Measurements from ENCODE around the gene ACIN1.

The ACIN1 gene

GRCh38 chr14:23042162-23042965 lies 52.6 kb downstream of the ACIN1 start, which contains the start of gene PSMB11:
Gene PSMB11, plus strand, starts transcription at chr14:23042212. Its CDS starts 14 bp downstream, at chr14:23042226.
- DNase-seq (ENCODE audit: low read depth) = no peak

- DNase-seq (ENCODE audit: low read depth) = no peak
These were observed 53.2 kb downstream of the ACIN1 start for GRCh38 chr14:23041729-23042128.

GRCh38 chr14:23040100-23040499 lies 54.8 kb downstream of the ACIN1 start:
- no peak for DNase-seq (ENCODE audit: low read depth)

GRCh38 chr14:23035303-23036144 lies 59.4 kb downstream of the ACIN1 start:
- DNase-seq (ENCODE audit: low read depth) = no peak

GRCh38 chr14:23034498-23035302 lies 60.2 kb downstream of the ACIN1 start, which contains the start of gene PSMB5:
Gene PSMB5, minus strand, starts transcription at chr14:23034900. Its CDS starts 19 bp downstream, at chr14:23034881.
- DNase-seq (ENCODE audit: low read depth) = peak; percentile 76

- DNase-seq (ENCODE audit: low read depth) = no peak
These were observed 61.0 kb downstream of the ACIN1 start for GRCh38 chr14:23033801-23034497.

- no peak for DNase-seq (ENCODE audit: low read depth)
These were observed 61.6 kb downstream of the ACIN1 start for GRCh38 chr14:23033251-23033727.

- DNase-seq (ENCODE audit: low read depth) = no peak
These were observed 64.0 kb downstream of the ACIN1 start for GRCh38 chr14:23030936-23031335.

GRCh38 chr14:23028799-23029198 lies 66.1 kb downstream of the ACIN1 start:
- no peak for DNase-seq (ENCODE audit: low read depth)

GRCh38 chr14:23025151-23025814 lies 69.7 kb downstream of the ACIN1 start:
- DNase-seq (ENCODE audit: low read depth) = no peak

GRCh38 chr14:23024612-23025075 lies 70.3 kb downstream of the ACIN1 start:
- no peak for DNase-seq (ENCODE audit: low read depth)

GRCh38 chr14:23023795-23024152 lies 71.2 kb downstream of the ACIN1 start:
- no peak for DNase-seq (ENCODE audit: low read depth)

GRCh38 chr14:23023022-23023794 lies 71.7 kb downstream of the ACIN1 start:
- no peak for DNase-seq (ENCODE audit: low read depth)

- no peak for DNase-seq (ENCODE audit: low read depth)
These were observed 73.0 kb downstream of the ACIN1 start for GRCh38 chr14:23021889-23022442.

GRCh38 chr14:23021434-23021833 lies 73.5 kb downstream of the ACIN1 start:
- DNase-seq (ENCODE audit: low read depth) = no peak

- no peak for DNase-seq (ENCODE audit: low read depth)
These were observed 74.5 kb downstream of the ACIN1 start for GRCh38 chr14:23020143-23021128.

GRCh38 chr14:23018107-23018506 lies 76.8 kb downstream of the ACIN1 start:
- DNase-seq (ENCODE audit: low read depth) = no peak

- DNase-seq (ENCODE audit: low read depth) = no peak
These were observed 77.8 kb downstream of the ACIN1 start for GRCh38 chr14:23017091-23017490.
